Subcutaneous abdominal adipose tissue (tissue), 5 donors: Measurements from ENCODE around the gene GSDMA.
A peak's percentile ranks its signal among the peaks of the same experiment; 100 is the strongest.

Experiments used
- H3K27ac ChIP-seq: one replicate; pipeline ENCODE4 v1.7.0; 2013; ENCODE audit warnings: low read depth, mild to moderate bottlenecking, inconsistent platforms, low read length, moderate library complexity
- H3K27me3 ChIP-seq, 5 donors: one replicate each; pipeline ENCODE4 v1.7.0; 2013; ENCODE audit warnings: low read length in 5 of 5, inconsistent platforms in 1 of 5; ENCODE audit not compliant: control insufficient read depth in 5 of 5, insufficient read depth in 4 of 5
- H3K36me3 ChIP-seq, 5 donors: one replicate each; pipeline ENCODE4 v1.7.0; 2013; ENCODE audit warnings: low read length in 5 of 5; ENCODE audit not compliant: control insufficient read depth in 5 of 5, insufficient read depth in 5 of 5
- H3K4me1 ChIP-seq, 5 donors: one replicate each; pipeline ENCODE4 v1.7.0; 2013; ENCODE audit warnings: low read length in 5 of 5, mild to moderate bottlenecking in 3 of 5, moderate library complexity in 1 of 5; ENCODE audit not compliant: control insufficient read depth in 5 of 5, insufficient read depth in 5 of 5
- H3K4me3 ChIP-seq, 5 donors: one replicate each; pipeline ENCODE4 v1.7.0; 2013; ENCODE audit warnings: low read length in 5 of 5, low read depth in 1 of 5
- H3K9ac ChIP-seq, 5 donors: one replicate each; pipeline ENCODE4 v1.7.0; 2013; ENCODE audit warnings: low read length in 5 of 5, mild to moderate bottlenecking in 4 of 5, moderate library complexity in 3 of 5
- H3K9me3 ChIP-seq, 5 donors: one replicate each; pipeline ENCODE4 v1.7.0; 2013; ENCODE audit warnings: low read length in 5 of 5; ENCODE audit not compliant: control insufficient read depth in 5 of 5
- donor health status: healthy.
- donor health status: healthy.
- donor health status: healthy.
- donor health status: healthy.
- donor health status: healthy.

GSDMA gene

DNA sequence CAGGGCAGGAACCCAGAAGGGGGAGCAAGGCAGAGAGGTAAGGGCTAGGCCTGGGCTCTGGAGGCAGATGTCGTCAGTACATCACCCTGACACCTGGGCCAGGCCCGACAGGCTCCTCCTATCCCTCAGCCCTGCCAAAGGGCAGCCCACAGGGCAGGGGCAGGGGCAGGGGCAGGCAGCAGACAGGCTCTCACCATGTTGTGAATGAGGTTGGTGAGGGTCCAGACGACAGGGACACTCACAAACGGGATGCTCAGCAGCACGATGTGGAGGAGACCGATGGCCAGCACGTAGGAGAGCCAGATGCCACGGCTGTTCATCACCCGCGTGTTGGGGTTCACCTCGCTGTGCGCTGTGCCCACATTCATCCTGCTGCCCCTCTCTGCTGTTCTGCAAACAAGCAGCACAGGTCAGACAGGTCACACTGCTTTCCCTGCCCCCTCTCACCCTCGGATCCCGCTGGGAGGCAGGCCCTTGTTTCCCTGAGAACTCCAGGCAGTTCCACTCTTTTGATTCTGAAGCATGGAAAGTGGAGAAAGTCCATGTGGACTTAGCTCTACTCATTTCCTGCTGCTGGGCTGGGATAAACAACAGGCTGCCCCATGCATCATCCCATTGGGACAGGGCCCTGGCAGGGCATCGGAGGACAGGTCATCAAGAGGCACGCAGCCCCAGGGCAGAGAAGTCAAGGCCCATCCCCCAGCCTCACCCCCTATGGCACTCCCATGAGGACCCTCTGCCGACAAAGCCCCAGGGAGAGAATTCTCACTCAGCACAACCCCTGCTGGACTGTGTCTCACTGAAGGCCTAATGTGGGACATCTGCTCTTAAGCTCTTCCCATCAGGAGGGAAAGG lies 38.7 kb upstream of the GSDMA start:
- H3K9me3 ChIP-seq = no peaks in the 10 kb centered on the region
- H3K27me3 ChIP-seq = no peaks in the 10 kb centered on the region
- H3K27ac ChIP-seq = peak overlapping the region; percentile 97
- H3K36me3 ChIP-seq = peaks cover 0 to 45% (median 41%) of the 10 kb centered on the region in 5 donors
- peaks cover 24 to 86% (median 80%) of the 10 kb centered on the region in 5 donors for H3K4me1 ChIP-seq
- peak overlapping the region in 2 of 5 donors; percentile 13 to 82 for H3K4me3 ChIP-seq
- peak overlapping the region in 4 of 5 donors; percentile 26 to 94 (median 70) for H3K9ac ChIP-seq

DNA sequence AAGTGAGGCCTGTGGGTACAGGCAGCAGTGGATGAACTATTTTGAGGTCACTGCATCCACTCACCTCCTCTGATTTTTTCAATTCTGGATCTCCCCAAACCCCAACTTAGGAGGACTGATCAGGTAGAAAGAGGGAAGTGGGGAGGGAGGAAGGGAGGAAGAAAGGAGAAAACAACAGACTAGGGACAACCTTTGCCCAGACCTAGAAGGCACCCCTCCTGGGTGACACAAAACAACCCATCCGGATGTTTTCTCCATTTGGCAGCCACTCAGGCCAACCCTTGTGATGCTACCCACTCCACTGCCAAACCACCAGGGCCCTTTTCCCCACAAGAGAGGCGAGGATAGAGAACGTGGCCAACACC lies 38.1 kb upstream of the GSDMA start:
- peak overlapping the region in 3 of 5 donors; percentile 13 to 90 (median 82) for H3K4me3 ChIP-seq
- no peaks in the 10 kb centered on the region for H3K9me3 ChIP-seq
- peak overlapping the region in 4 of 5 donors; percentile 26 to 94 (median 70) for H3K9ac ChIP-seq
- H3K27ac ChIP-seq = peak overlapping the region; percentile 97
- peaks cover 0 to 40% (median 38%) of the 10 kb centered on the region in 5 donors for H3K36me3 ChIP-seq
- H3K27me3 ChIP-seq = no peaks in the 10 kb centered on the region
- H3K4me1 ChIP-seq = peaks cover 27 to 92% (median 85%) of the 10 kb centered on the region in 5 donors

DNA sequence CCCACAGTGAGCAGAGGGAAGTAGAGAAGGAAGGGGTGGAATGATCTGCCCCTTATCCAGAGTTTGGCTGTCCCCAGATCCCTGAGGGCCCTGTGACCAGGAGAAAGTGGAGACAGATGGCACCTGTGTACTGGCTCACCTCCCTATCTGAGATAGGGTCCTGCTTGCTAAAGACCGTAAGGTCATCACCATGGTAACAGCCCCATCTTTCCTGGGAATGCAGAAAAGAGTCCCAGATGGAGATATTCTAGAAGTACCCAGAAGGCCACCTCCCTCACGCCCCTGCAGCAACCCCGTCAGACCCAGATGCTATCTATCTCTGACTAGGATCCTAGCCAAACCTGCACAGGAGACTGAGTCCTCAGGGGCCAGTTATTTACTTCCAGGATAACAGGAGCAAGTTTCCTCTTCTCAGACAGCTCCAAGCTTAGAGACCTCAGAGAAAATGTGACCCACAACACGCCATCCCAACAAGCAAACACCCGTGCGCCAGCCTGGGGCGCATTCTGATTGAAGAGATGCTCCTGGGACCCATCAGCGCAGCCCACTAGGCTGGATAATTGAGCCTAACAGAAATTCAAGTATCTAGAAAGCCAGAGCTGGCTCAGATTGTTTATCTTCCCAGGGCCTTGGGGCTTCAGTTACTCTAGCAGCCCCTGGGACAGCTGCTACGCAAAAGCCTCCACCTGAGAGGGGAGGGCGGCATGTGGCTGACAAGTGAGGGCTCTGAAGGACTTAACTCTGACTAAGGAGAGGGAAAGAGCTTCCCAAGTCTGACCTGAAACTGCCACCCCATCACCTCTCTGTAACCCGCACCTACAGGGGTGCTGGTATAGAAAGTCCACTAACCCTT lies 37.3 kb upstream of the GSDMA start:
- peak overlapping the region; percentile 88 to 94 (median 90) for H3K9ac ChIP-seq
- no peaks in the 10 kb centered on the region for H3K27me3 ChIP-seq
- H3K27ac ChIP-seq = peak overlapping the region; percentile 97
- peaks cover 25 to 85% (median 81%) of the 10 kb centered on the region in 5 donors for H3K4me1 ChIP-seq
- peak overlapping the region; percentile 80 to 90 (median 82) for H3K4me3 ChIP-seq
- no peaks in the 10 kb centered on the region for H3K9me3 ChIP-seq
- H3K36me3 ChIP-seq = peaks cover 0 to 35% (median 32%) of the 10 kb centered on the region in 5 donors

DNA sequence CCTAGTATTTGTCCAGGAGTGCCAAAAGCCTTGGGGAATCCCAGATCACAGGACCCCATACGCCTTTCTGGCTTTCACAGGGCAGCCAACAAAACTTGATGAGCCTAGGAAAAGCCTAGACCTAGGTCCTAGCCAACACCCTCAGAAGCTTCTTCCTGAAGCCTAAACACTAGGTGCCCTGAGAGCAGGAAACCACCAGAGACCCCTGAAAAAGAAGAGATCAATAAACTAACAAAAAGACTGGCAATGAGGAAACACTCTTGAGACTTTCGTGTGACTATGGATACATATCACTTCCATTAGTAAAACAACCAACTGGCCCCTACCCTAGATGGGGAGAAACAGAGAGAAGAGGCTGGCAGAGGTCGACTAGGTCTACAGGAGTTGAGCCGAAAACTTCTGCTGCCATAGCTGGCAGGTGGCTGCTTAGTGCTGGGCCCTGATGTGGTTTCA lies 36.6 kb upstream of the GSDMA start:
- no peaks in the 10 kb centered on the region for H3K27me3 ChIP-seq
- peak overlapping the region; percentile 88 to 94 (median 90) for H3K9ac ChIP-seq
- peak overlapping the region; percentile 97 for H3K27ac ChIP-seq
- H3K36me3 ChIP-seq = peaks cover 0 to 30% (median 29%) of the 10 kb centered on the region in 5 donors
- peaks cover 22 to 78% (median 74%) of the 10 kb centered on the region in 5 donors for H3K4me1 ChIP-seq
- H3K9me3 ChIP-seq = no peaks in the 10 kb centered on the region
- H3K4me3 ChIP-seq = peak overlapping the region; percentile 80 to 90 (median 82)

DNA sequence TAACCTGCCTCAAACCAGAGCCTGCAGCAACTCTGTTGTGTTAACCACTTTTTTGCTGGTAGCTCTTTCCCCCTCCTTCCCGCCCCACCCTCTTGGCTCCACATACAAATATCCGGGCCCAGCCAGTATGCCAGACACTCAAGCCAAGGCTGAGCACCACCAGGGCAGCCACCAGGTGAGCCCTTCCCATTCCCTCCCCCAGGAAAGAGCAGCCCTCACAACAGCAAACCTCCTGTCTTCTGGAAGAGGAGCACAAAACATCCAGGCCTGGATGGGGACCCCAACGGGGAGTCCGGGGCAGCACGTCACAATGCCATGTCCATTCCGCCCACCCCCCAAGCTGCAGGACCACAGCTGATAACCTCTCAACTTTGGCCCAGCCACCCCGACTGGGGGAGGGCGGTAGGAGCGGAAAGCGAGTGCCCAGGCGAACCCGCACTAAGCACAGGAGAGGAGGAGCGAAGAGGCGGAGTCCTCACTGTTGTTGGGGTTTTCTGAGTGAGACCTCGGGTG lies 36.2 kb upstream of the GSDMA start:
- Histone ChIP-seq H3K27me3 (no peaks in the 10 kb centered on the region), H3K9ac (peak overlapping the region; percentile 88 to 94 (median 90)), H3K27ac (peak overlapping the region; percentile 97), H3K36me3 (peaks cover 0 to 25% (median 24%) of the 10 kb centered on the region in 5 donors), H3K4me3 (peak overlapping the region; percentile 80 to 90 (median 82)), H3K4me1 (peaks cover 18 to 73% (median 70%) of the 10 kb centered on the region in 5 donors), H3K9me3 (no peaks in the 10 kb centered on the region)

DNA sequence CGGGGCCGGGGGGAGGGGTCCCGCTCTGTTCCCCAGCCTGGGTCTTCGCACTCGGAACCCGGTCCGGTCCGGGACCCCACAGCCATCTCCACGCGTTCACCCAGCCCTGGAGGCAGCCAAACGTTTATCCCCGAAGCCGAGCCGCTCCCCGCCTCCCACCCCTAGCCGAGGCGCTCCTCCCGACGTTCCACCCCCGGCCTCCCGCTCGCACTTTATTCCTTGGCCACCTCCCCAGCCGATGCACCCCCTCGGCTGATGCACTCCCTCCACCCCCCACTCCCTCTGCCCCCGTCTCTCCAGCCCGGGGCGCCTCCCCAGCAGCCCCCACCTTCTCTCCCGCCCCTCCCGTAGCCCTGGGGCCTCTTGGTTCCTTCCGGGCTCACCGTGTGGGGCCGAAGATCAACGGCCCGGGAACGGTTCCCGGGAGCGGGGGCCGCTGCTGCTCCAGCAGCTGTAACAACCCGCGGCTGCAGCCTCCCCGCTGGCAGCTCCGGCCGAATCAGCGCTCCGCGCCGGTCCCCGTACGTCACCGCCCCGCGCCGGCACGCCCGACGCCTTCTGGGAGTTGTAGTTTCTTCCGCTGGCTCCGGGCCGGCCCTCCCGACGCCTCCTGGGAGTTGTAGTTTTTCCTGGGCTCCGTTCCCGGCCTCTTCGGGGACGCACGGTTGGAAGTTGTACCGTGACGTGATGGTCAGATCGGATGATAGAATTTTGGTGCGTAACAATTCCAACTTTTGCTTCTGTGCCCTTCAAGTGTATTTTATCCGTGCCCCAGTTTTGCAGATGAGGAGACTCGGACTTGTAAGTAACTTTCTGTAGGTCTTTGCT lies 35.5 kb upstream of the GSDMA start, which contains the start of the genes LRRC3C and ORMDL3:
LRRC3C (plus strand) TSS at position 632 of the 828 bp plus-strand sequence. CDS start 13,792 bp downstream, outside the sequence.
ORMDL3 (minus strand) TSS at position 501 of the 828 bp plus-strand sequence. CDS start 3,398 bp downstream, outside the sequence.
- peak within 1 kb of the TSS; percentile 88 to 94 (median 90) for H3K9ac ChIP-seq
- H3K4me1 ChIP-seq = peaks cover 18 to 67% (median 63%) of the 10 kb centered on the region in 5 donors
- peak within 1 kb of the TSS; percentile 80 to 90 (median 82) for H3K4me3 ChIP-seq
- peak within 1 kb of the TSS; percentile 97 for H3K27ac ChIP-seq
- H3K36me3 ChIP-seq = peaks cover 0 to 18% (median 18%) of the 10 kb centered on the region in 5 donors
- H3K9me3 ChIP-seq = no peaks in the 10 kb centered on the region
- no peaks in the 10 kb centered on the region for H3K27me3 ChIP-seq

GRCh38 chr17:39927929-39928857 lies 34.6 kb upstream of the GSDMA start:
- Histone ChIP-seq H3K27ac (peak overlapping the region; percentile 97), H3K36me3 (peaks cover 0 to 9% (median 9%) of the 10 kb centered on the region in 5 donors), H3K9me3 (no peaks in the 10 kb centered on the region), H3K4me3 (peak overlapping the region; percentile 80 to 90 (median 82)), H3K9ac (peak overlapping the region; percentile 75 to 94 (median 85)), H3K27me3 (no peaks in the 10 kb centered on the region), H3K4me1 (peaks cover 18 to 60% (median 58%) of the 10 kb centered on the region in 5 donors)

GRCh38 chr17:39928858-39929645 lies 33.8 kb upstream of the GSDMA start:
- Histone ChIP-seq H3K9me3 (no peaks in the 10 kb centered on the region), H3K27me3 (no peaks in the 10 kb centered on the region), H3K9ac (peak overlapping the region in 3 of 5 donors; percentile 77 to 94 (median 85)), H3K4me1 (peaks cover 15 to 52% (median 49%) of the 10 kb centered on the region in 5 donors), H3K4me3 (peak overlapping the region in 1 of 5 donors; percentile 85), H3K27ac (peak overlapping the region; percentile 97), H3K36me3 (peaks cover 0 to under 1% (median under 1%) of the 10 kb centered on the region in 5 donors)
